OCI-LY3 (cell line): Measurements from ENCODE around the gene ABHD8.
A peak's percentile ranks its signal among the peaks of the same experiment; 100 is the strongest.

Source experiments
- H2AFZ ChIP-seq: fragments of 200-600, 300-600 bp; shearing (Covaris generic); 2 replicates; pipeline ENCODE4 v1.6.0; 2014; ENCODE audit warnings: antibody characterized with exemption, low read depth, low read length
- H3K27ac ChIP-seq: fragments of 200-600, 300-600 bp; sonication (generic); 2 replicates; pipeline ENCODE4 v1.5.1; 2014; ENCODE audit warnings: mild to moderate bottlenecking, low read length, moderate library complexity, mixed read lengths
- H3K27me3 ChIP-seq: fragments of 200-600, 300-600 bp; sonication (generic); 2 replicates; pipeline ENCODE4 v1.6.1; 2014; ENCODE audit warnings: low read depth, low read length, mixed read lengths
- H3K36me3 ChIP-seq: fragments of 200-600, 300-600 bp; sonication (generic); replicated peaks from 2 replicates; pipeline ENCODE3; 2014; ENCODE audit warnings: low read depth, low read length, mixed read lengths
- H3K4me1 ChIP-seq: fragments of 300-600, 200-600 bp; sonication (generic); 2 replicates; pipeline ENCODE4 v1.6.1; 2014; ENCODE audit warnings: low read length, mixed read lengths
- H3K4me2 ChIP-seq: fragments of 200-600, 300-600 bp; sonication (generic); 2 replicates; pipeline ENCODE4 v1.6.1; 2014; ENCODE audit warnings: low read length, mixed read lengths
- H3K4me3 ChIP-seq: fragments of 300-600, 200-600 bp; sonication (generic); 2 replicates; pipeline ENCODE4 v1.5.1; 2014; ENCODE audit warnings: antibody characterized with exemption, mild to moderate bottlenecking, low read length, moderate library complexity
- H3K79me2 ChIP-seq: fragments of 300-600, 200-600 bp; shearing (Covaris generic); 2 replicates; pipeline ENCODE4 v1.6.1; 2014; ENCODE audit warnings: mild to moderate bottlenecking, low read length, mixed read lengths
- H3K9ac ChIP-seq: fragments of 300-600, 200-600 bp; shearing (Covaris generic); 2 replicates; pipeline ENCODE4 v1.6.0; 2014; ENCODE audit warnings: mild to moderate bottlenecking, low read length, moderate library complexity
- H3K9me3 ChIP-seq: fragments of 200-600, 300-600 bp; shearing (Covaris generic); 2 replicates; pipeline ENCODE4 v1.6.1; 2014; ENCODE audit warnings: low read length, mixed read lengths; ENCODE audit not compliant: insufficient read depth
- H4K20me1 ChIP-seq: fragments of 200-600, 300-600 bp; sonication (generic); 2 replicates; pipeline ENCODE4 v1.6.1; 2016; ENCODE audit warnings: low read length, mixed read lengths; ENCODE audit not compliant: insufficient read depth
- CTCF ChIP-seq: fragments of 200-600, 300-600 bp; sonication (generic); IDR thresholded peaks from 2 replicates; pipeline ENCODE4 v1.5.1; 2014; ENCODE audit warnings: antibody characterized with exemption, low read length, low read depth
- EZH2phosphoT487 ChIP-seq: fragments of 200-600 bp; shearing (Covaris generic); IDR thresholded peaks from 2 replicates; pipeline ENCODE4 v1.6.1; 2018; ENCODE audit warnings: antibody characterized with exemption, mixed run types, low read depth

ABHD8 gene

GRCh38 chr19:17305517-17306284 is 2.5 kb upstream of the ABHD8 start, which contains the start of gene MRPL34:
TSS of gene MRPL34 (plus strand) at chr19:17305872. CDS start at chr19:17305893, 21 bp downstream.
- Histone ChIP-seq H3K36me3 (no peaks in the 10 kb centered on the region), H3K4me1 (peaks cover 31% of the 10 kb centered on the region), H4K20me1 (0 out of 2 replicates have a peak, but pooled peaks cover 5% of the 10 kb centered on the region), H3K27ac (peak within 1 kb of the TSS; percentile 75), H3K4me2 (peak within 1 kb of the TSS; percentile 77), H3K79me2 (peaks cover 30% of the 10 kb centered on the region), H3K4me3 (peak within 1 kb of the TSS; percentile 83), H3K27me3 (no peaks in the 10 kb centered on the region), H2AFZ (peak within 1 kb of the TSS; percentile 60; the same call in 1 of the 2 replicates), H3K9me3 (no peaks in the 10 kb centered on the region), H3K9ac (peak within 1 kb of the TSS; percentile 73)
- peak; percentile 79 for TF ChIP-seq CTCF
- no peak for TF ChIP-seq EZH2phosphoT487

- H3K9me3 ChIP-seq = no peaks in the 10 kb centered on the region
- no peaks in the 10 kb centered on the region for H3K27me3 ChIP-seq
- peak overlapping the region; percentile 52 for H3K4me2 ChIP-seq
- H3K27ac ChIP-seq = peak overlapping the region; percentile 75
- H2AFZ ChIP-seq = no peak overlapping the region
- peaks cover 26% of the 10 kb centered on the region for H3K4me1 ChIP-seq
- H3K4me3 ChIP-seq = peak overlapping the region; percentile 83
- H4K20me1 ChIP-seq = 0 out of 2 replicates have a peak, but pooled peaks cover under 1% of the 10 kb centered on the region
- TF ChIP-seq EZH2phosphoT487 (no peak), CTCF (no peak)
- H3K79me2 ChIP-seq = peaks cover 24% of the 10 kb centered on the region
- no peaks in the 10 kb centered on the region for H3K36me3 ChIP-seq
- H3K9ac ChIP-seq = peak overlapping the region; percentile 25
These were observed 1.9 kb upstream of the ABHD8 start for GRCh38 chr19:17305216-17305516.

GRCh38 chr19:17304386-17305215 is 1.4 kb upstream of the ABHD8 start:
- H3K27ac ChIP-seq = peak overlapping the region; percentile 75
- H2AFZ ChIP-seq = no peak overlapping the region
- TF ChIP-seq CTCF = no peak
- TF ChIP-seq EZH2phosphoT487 = no peak

GRCh38 chr19:17303940-17304267 is 679 bp upstream of the ABHD8 start:
- no peak overlapping the region for H3K27ac ChIP-seq
- H3K9me3 ChIP-seq = no peaks in the 10 kb centered on the region
- H3K4me3 ChIP-seq = peak overlapping the region; percentile 82
- H3K27me3 ChIP-seq = no peaks in the 10 kb centered on the region
- H3K9ac ChIP-seq = peak overlapping the region; percentile 41; the same call in 1 of the 2 replicates
- H3K4me2 ChIP-seq = peak overlapping the region; percentile 73
- H3K79me2 ChIP-seq = peaks cover 17% of the 10 kb centered on the region
- no peak overlapping the region for H2AFZ ChIP-seq
- H4K20me1 ChIP-seq = no peaks in the 10 kb centered on the region
- no peaks in the 10 kb centered on the region for H3K36me3 ChIP-seq
- TF ChIP-seq CTCF (no peak), EZH2phosphoT487 (no peak)
- H3K4me1 ChIP-seq = peaks cover 24% of the 10 kb centered on the region

More at GRCh38 chr19:17304386-17305215, 1.4 kb upstream of the ABHD8 start:
- Histone ChIP-seq H3K4me2 (peak overlapping the region; percentile 52), H3K79me2 (peaks cover 19% of the 10 kb centered on the region), H3K4me1 (peaks cover 24% of the 10 kb centered on the region), H3K27me3 (no peaks in the 10 kb centered on the region), H3K9me3 (no peaks in the 10 kb centered on the region), H3K9ac (peak overlapping the region; percentile 25), H3K4me3 (peak overlapping the region; percentile 83), H4K20me1 (no peaks in the 10 kb centered on the region), H3K36me3 (no peaks in the 10 kb centered on the region)
